Spleen (tissue), 11 donors: ENCODE results near the gene RSPH9. TPM values are rescaled to one million over a fixed set of nuclear protein-coding genes. Genes with fewer than 3 reads are reported as not detected.
"Not testable (repeated sequence)": the region's sequence is repeated elsewhere in the genome, so short reads cannot be mapped to it uniquely, and the experiment has no call there.

Experiments used
- DNase-seq: peaks from one replicate; pipeline ENCODE4 v3.0.0-alpha.2; 2020
- H3K27ac ChIP-seq, 8 donors: fragments of 200-600 bp; sonication (generic) in 7 of 8; 1 replicate in 4 of 8; 2 replicates in 4 of 8; pipeline versions ENCODE4 v1.5.0 to v1.8.0; 2016 to 2021; ENCODE audit warnings: inconsistent platforms in 4 of 8, mild to moderate bottlenecking in 4 of 8, moderate library complexity in 1 of 8
- H3K27me3 ChIP-seq, 7 donors: fragments of 200-600 bp; sonication (generic) in 6 of 7; replicated peaks in 1 of 7; 1 replicate in 4 of 7; 2 replicates in 3 of 7; pipeline versions ENCODE4 v1.5.0 to v1.8.0; 2016 to 2021; ENCODE audit warnings: inconsistent platforms in 3 of 7, mild to moderate bottlenecking in 1 of 7
- H3K36me3 ChIP-seq, 6 donors: fragments of 200-600 bp; sonication (generic) in 5 of 6; 1 replicate in 4 of 6; 2 replicates in 2 of 6; pipeline versions ENCODE4 v1.5.0 to v1.8.0; 2016 to 2021; ENCODE audit warnings: inconsistent platforms in 2 of 6
- H3K4me1 ChIP-seq, 6 donors: fragments of 200-600 bp; sonication (generic) in 5 of 6; 1 replicate in 3 of 6; 2 replicates in 3 of 6; pipeline versions ENCODE4 v1.5.0 to v1.8.0; 2016 to 2021; ENCODE audit warnings: inconsistent platforms in 3 of 6
- H3K4me3 ChIP-seq, 8 donors: fragments of 200-600 bp; sonication (generic) in 7 of 8; 1 replicate in 4 of 8; 2 replicates in 4 of 8; pipeline versions ENCODE4 v1.5.0 to v1.8.0; 2016 to 2021; ENCODE audit warnings: inconsistent platforms in 4 of 8, mild to moderate bottlenecking in 4 of 8, moderate library complexity in 2 of 8
- H3K9me3 ChIP-seq, 8 donors: fragments of 200-600 bp; sonication (generic) in 7 of 8; 1 replicate in 4 of 8; 2 replicates in 4 of 8; pipeline versions ENCODE4 v1.5.0 to v1.8.0; 2016 to 2021; ENCODE audit warnings: inconsistent platforms in 4 of 8
- CTCF ChIP-seq, 11 experiments: fragments of 200-600 bp in 7 of 11; fragments of 450-650 bp in 4 of 11; sonication (generic) in 4 of 11; IDR thresholded peaks in 8 of 11; conservative IDR thresholded peaks in 3 of 11; 1 replicate in 7 of 11; 2 replicates in 4 of 11; pipeline versions ENCODE4 v1.4.0 to v1.8.0; 2016 to 2021; ENCODE audit warnings: antibody characterized with exemption in 11 of 11, inconsistent platforms in 4 of 11, mild to moderate bottlenecking in 1 of 11
- POLR2A ChIP-seq, 3 donors: fragments of 450-650 bp; IDR thresholded peaks; one replicate each; pipeline ENCODE4 v1.5.1; 2017; ENCODE audit warnings: antibody characterized with exemption in 3 of 3, mild to moderate bottlenecking in 1 of 3
- POLR2AphosphoS5 ChIP-seq, 3 donors: sonication (generic); formaldehyde crosslinking; IDR thresholded peaks; one replicate each; pipeline ENCODE4 v1.5.1; 2017; ENCODE audit warnings: antibody characterized with exemption in 3 of 3
- WGBS, 5 donors: extraction: QIAGEN DNeasy Blood & Tissue Kit in 3 of 5; methylation state at CpG; one replicate each; pipeline versions ENCODE4 v1.1.5 to v1.1.7; 2013 to 2018; 5-methylcytosine and 5-hydroxymethylcytosine counted together
- intact Hi-C: fragments of 100-400 bp; cut with DNase I; formaldehyde crosslinking; loops from one replicate; pipeline ENCODE4 v1.15.0; 2023; ENCODE audit warnings: low total_unique reads
- polyA plus RNA-seq, 3 donors: library from polyadenylated mRNA; stranded (reverse); fragments of 200-250 nt; gene quantifications; one replicate each; pipeline ENCODE4 v1.2.1, GENCODE V29; 2013
- total RNA-seq, 7 donors: library from RNA; depleted of rRNA in 3 of 7; stranded (reverse); fragments of >200 nt in 3 of 7; fragmentation: NEBNext Ultra II Directional in 4 of 7; extraction: Animal tissue kit (Norgen Biotek cat#: 25700) in 4 of 7; gene quantifications; one replicate each; pipeline versions ENCODE4 v1.1.0 to v1.2.1, GENCODE V29; 2016 to 2021
- donor health status: healthy with polysubstance abuse.
- donor health status: DM: no; HTN: no; CAD: no; lungs with moderate emphysema.
- donor health status: DM: no; HTN: no; CAD: no.
- donor health status: Bipolar disorder and iron deficiency.
- donor health status: healthy.
- donor health status: DM: no; HTN: no; CAD: no.
- donor health status: DM: yes; HTN: yes; CAD: no.

The RSPH9 gene
- total and polyA plus RNA-seq, 10 donors: 0.17 to 0.63 (median 0.20) TPM; not detected in 3

GRCh38 chr6:43695967-43696291 lies 51.1 kb downstream of the RSPH9 start:
- TF ChIP-seq POLR2A (IDR thresholded peaks at IDR 0.05) (no peak), CTCF (IDR thresholded peaks at IDR 0.05 in 8 of 11, conservative IDR thresholded peaks at IDR 0.05 in 3 of 11) (no peak), POLR2AphosphoS5 (IDR thresholded peaks at IDR 0.05) (no peak)
- intact Hi-C loops: no loop called here
- Histone ChIP-seq H3K27me3 (peaks cover 0 to 15% (median 0%) of the 10 kb centered on the region in 7 donors), H3K4me1 (peaks cover 0 to 21% (median 6%) of the 10 kb centered on the region in 6 donors), H3K27ac (no peak overlapping the region), H3K36me3 (no peaks in the 10 kb centered on the region), H3K4me3 (no peak overlapping the region), H3K9me3 (no peaks in the 10 kb centered on the region)
- WGBS, 5 donors: 86 to 94% (median 88%) methylated on average over 4 of the region's 4 CpGs
- no peak for DNase-seq

DNA sequence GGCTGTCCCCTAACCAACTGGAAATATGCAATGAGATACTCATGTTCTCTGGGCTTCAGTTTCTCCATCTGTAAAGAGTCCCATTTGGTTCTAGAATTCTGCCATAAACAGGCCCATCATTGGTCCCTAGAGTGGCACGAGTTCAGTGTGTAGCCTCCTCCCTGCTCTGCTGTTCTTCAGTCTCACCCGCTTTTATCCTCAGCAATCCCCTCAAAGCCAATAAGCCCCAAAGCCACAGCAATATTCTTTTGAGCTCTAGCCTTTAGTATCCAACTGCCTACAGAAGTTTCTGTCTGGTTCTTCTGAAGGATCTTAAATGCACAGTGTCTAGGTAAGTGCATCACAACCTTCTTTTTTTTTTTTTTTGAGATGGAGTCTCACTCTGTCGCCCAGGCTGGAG lies 52.6 kb downstream of the RSPH9 start:
- no peak for TF ChIP-seq CTCF (IDR thresholded peaks at IDR 0.05 in 8 of 11, conservative IDR thresholded peaks at IDR 0.05 in 3 of 11)
- 83 to 94% (median 91%) methylated on average over 3 of the region's 3 CpGs for WGBS, 5 donors
- no peak for DNase-seq

GRCh38 chr6:43698584-43699349 lies 53.9 kb downstream of the RSPH9 start:
- Histone ChIP-seq H3K4me3 (no peak overlapping the region), H3K4me1 (peaks cover 0 to 47% (median 19%) of the 10 kb centered on the region in 6 donors), H3K27ac (peak overlapping the region in 5 of 8 donors; percentile 36 to 76 (median 41)), H3K9me3 (no peaks in the 10 kb centered on the region), H3K27me3 (peaks cover 0 to 23% (median 0%) of the 10 kb centered on the region in 7 donors), H3K36me3 (no peaks in the 10 kb centered on the region)
- 38 to 60% (median 48%) methylated on average over 8 of the region's 8 CpGs for WGBS, 5 donors
- intact Hi-C loops: no loop called here
- TF ChIP-seq POLR2AphosphoS5 (IDR thresholded peaks at IDR 0.05): peak in 1 of 3 donors; percentile 44
- TF ChIP-seq POLR2A (IDR thresholded peaks at IDR 0.05): no peak
- no peak for DNase-seq

More for the DNA sequence above, 52.6 kb downstream of the RSPH9 start:
- Histone ChIP-seq H3K27ac (peak overlapping the region in 1 of 8 donors; percentile 76), H3K4me3 (no peak overlapping the region), H3K4me1 (peaks cover 0 to 34% (median 8%) of the 10 kb centered on the region in 6 donors), H3K9me3 (no peaks in the 10 kb centered on the region), H3K27me3 (peaks cover 0 to 23% (median 0%) of the 10 kb centered on the region in 7 donors), H3K36me3 (no peaks in the 10 kb centered on the region)
- intact Hi-C loops: no loop called here

DNA sequence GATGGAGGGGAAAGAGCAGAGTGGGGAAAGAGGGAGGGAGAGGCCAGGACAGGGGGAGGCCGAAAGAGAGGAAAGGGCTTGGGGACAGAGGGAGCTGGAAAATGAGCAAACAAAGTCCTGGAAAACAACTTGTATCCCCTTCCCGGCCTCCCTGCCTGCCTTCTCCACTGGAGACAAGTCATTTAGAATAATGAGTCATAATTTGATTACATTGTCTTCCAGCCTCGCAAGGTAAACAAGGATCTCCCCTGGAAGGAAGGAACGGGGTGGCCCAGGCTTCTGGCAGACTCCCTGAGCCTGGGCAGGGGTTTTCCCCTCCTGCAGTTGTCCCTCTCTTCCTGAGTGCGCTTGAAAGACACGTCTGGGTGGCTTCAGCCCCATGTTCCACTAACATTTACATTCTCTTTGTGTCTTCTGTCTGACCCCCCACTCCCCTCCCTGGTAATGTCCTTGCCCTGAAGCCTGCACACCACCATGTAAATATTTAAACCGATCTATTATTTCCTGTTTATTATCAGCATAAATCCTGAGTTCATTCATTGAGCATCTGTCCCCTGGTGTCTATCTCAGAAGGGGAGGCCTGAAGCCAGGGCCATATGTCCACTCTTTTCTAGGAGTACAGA lies 54.8 kb downstream of the RSPH9 start:
- peaks cover 0 to 23% (median 0%) of the 10 kb centered on the region in 7 donors for H3K27me3 ChIP-seq
- H3K27ac ChIP-seq: peak overlapping the region in 5 of 8 donors; percentile 36 to 76 (median 41)
- H3K4me3 ChIP-seq: no peak overlapping the region
- intact Hi-C loops: no loop called here
- WGBS, 5 donors: 42 to 70% (median 65%) methylated on average over 6 to 7 of the region's 7 CpGs
- DNase-seq: no peak
- TF ChIP-seq POLR2A (IDR thresholded peaks at IDR 0.05) (no peak), POLR2AphosphoS5 (IDR thresholded peaks at IDR 0.05) (no peak), CTCF (IDR thresholded peaks at IDR 0.05 in 8 of 11, conservative IDR thresholded peaks at IDR 0.05 in 3 of 11) (no peak)
- no peaks in the 10 kb centered on the region for H3K9me3 ChIP-seq
- no peaks in the 10 kb centered on the region for H3K36me3 ChIP-seq
- peaks cover 0 to 56% (median 28%) of the 10 kb centered on the region in 6 donors for H3K4me1 ChIP-seq

- H3K4me3 ChIP-seq, DNase-seq, intact Hi-C loops, H3K9me3 ChIP-seq, H3K36me3 ChIP-seq: not testable (repeated sequence)
- peak overlapping the region in 5 of 8 donors; percentile 16 to 76 (median 68) for H3K27ac ChIP-seq
- peaks cover 0 to 23% (median 0%) of the 10 kb centered on the region in 7 donors for H3K27me3 ChIP-seq
- WGBS, 5 donors: 80 to 94% (median 89%) methylated on average over 10 of the region's 10 CpGs
- peaks cover 10 to 70% (median 42%) of the 10 kb centered on the region in 6 donors for H3K4me1 ChIP-seq
Observed at GRCh38 chr6:43700939-43701560, 56.2 kb downstream of the RSPH9 start.
